ENCODE measurements around the gene HDGFL2.

Gene HDGFL2

DNA sequence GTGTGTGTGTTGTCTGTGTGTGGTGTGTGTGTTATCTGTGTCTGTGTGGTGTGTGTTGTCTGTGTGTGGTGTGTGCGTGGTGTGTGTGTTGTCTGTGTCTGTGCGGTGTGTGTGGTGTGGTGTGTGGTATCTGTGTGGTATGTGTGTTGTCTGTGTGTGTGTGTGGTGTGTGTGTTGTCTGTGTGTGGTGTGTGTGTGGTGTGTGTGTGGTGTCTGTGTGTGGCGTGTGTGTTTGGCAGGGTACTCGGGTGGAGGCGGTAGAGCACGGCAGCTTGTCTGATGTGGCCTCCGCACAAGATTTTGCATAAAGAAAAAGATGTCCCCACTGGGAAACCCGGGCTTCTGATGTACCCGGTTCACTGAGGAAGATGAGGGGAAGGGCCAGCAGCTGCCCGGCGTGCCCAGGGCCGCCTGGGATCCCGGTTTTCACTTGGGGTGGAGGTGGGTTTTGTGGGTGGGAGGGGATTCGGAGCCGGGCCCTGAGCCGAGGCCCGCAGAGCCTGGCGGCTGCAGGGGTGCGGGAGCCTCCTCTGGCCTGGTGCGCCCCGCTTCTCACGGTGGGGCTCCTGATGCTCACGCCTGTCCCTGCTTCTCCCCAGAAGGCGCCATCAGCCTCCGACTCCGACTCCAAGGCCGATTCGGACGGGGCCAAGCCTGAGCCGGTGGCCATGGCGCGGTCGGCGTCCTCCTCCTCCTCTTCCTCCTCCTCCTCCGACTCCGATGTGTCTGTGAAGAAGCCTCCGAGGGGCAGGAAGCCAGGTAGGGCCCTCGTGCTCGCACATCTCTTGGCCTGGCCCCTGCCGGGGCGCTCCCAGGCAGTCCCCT is 21.2 kb downstream of the HDGFL2 start:
- TF ChIP-seq, protein P1, sequence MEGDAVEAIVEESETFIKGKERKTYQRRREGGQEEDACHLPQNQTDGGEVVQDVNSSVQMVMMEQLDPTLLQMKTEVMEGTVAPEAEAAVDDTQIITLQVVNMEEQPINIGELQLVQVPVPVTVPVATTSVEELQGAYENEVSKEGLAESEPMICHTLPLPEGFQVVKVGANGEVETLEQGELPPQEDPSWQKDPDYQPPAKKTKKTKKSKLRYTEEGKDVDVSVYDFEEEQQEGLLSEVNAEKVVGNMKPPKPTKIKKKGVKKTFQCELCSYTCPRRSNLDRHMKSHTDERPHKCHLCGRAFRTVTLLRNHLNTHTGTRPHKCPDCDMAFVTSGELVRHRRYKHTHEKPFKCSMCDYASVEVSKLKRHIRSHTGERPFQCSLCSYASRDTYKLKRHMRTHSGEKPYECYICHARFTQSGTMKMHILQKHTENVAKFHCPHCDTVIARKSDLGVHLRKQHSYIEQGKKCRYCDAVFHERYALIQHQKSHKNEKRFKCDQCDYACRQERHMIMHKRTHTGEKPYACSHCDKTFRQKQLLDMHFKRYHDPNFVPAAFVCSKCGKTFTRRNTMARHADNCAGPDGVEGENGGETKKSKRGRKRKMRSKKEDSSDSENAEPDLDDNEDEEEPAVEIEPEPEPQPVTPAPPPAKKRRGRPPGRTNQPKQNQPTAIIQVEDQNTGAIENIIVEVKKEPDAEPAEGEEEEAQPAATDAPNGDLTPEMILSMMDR (IDR thresholded peaks at IDR 0.05; ENCODE audit: control insufficient read depth, insufficient read depth, low read depth, low read length, missing control alignments), result no peak
- no peak overlapping the region for H3K4me3 ChIP-seq (ENCODE audit: control insufficient read depth, low read depth, low read length)
- no peak for DNase-seq (ENCODE audit: low read depth)

- DNase-seq (ENCODE audit: low read depth), result no peak
- H3K4me3 ChIP-seq (ENCODE audit: control insufficient read depth, low read depth, low read length), result no peak overlapping the region
- TF ChIP-seq, protein P1 (IDR thresholded peaks at IDR 0.05; ENCODE audit: control insufficient read depth, insufficient read depth, low read depth, low read length, missing control alignments), result no peak
Measured at GRCh38 chr19:4493929-4494690, 22.0 kb downstream of the HDGFL2 start.

- no peak overlapping the region for H3K4me3 ChIP-seq (ENCODE audit: control insufficient read depth, low read depth, low read length)
- DNase-seq (ENCODE audit: low read depth), result no peak
- TF ChIP-seq, protein P1 (IDR thresholded peaks at IDR 0.05; ENCODE audit: control insufficient read depth, insufficient read depth, low read depth, low read length, missing control alignments), result no peak
Measured at GRCh38 chr19:4494691-4495064, 22.6 kb downstream of the HDGFL2 start.

GRCh38 chr19:4495471-4495870 is 23.4 kb downstream of the HDGFL2 start:
- DNase-seq (ENCODE audit: low read depth), result no peak
- TF ChIP-seq, protein P1 (IDR thresholded peaks at IDR 0.05; ENCODE audit: control insufficient read depth, insufficient read depth, low read depth, low read length, missing control alignments), result peak; percentile 34
- H3K4me3 ChIP-seq (ENCODE audit: control insufficient read depth, low read depth, low read length), result no peak overlapping the region

- H3K4me3 ChIP-seq (ENCODE audit: control insufficient read depth, low read depth, low read length), result no peak overlapping the region
- TF ChIP-seq, protein P1 (IDR thresholded peaks at IDR 0.05; ENCODE audit: control insufficient read depth, insufficient read depth, low read depth, low read length, missing control alignments), result no peak
- no peak for DNase-seq (ENCODE audit: low read depth)
Measured at GRCh38 chr19:4496304-4496703, 24.2 kb downstream of the HDGFL2 start.

DNA sequence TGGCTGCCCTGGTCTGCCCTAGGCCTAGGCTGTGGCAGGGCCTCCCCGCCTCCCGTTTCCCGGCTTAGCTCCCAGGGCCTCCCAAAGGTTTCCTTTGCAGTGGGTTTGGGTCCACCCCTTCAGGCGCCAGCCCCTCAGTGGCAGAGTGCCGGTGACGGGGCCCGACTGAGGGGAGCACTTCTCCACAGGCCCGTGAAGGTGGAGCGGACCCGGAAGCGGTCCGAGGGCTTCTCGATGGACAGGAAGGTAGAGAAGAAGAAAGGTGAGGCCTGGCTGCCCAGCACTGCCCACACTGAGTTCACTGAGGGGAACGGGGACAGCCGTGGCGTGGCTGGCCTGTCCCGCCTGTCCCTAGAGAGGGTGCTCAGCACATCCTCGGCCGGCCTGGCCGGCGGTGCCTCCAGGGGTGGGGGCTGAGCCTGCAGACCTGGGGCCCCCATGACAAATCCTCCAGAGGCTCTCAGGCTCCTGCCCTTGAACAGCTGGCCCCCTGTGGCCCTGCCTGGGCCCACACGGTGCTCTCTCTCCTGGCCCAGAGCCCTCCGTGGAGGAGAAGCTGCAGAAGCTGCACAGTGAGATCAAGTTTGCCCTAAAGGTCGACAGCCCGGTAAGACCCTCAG is 25.8 kb downstream of the HDGFL2 start:
- DNase-seq (ENCODE audit: low read depth), result no peak
- TF ChIP-seq, protein P1 (IDR thresholded peaks at IDR 0.05; ENCODE audit: control insufficient read depth, insufficient read depth, low read depth, low read length, missing control alignments), result no peak
- no peak overlapping the region for H3K4me3 ChIP-seq (ENCODE audit: control insufficient read depth, low read depth, low read length)
